CD4-positive, alpha-beta T cell treated with Interleukin-10 for 1 hour (primary cell): ENCODE measurements around the gene RAX2.

Experiments
- DNase-seq: peaks from one replicate; pipeline ENCODE4 v3.0.0-alpha.2; 2020

RAX2 gene

DNA sequence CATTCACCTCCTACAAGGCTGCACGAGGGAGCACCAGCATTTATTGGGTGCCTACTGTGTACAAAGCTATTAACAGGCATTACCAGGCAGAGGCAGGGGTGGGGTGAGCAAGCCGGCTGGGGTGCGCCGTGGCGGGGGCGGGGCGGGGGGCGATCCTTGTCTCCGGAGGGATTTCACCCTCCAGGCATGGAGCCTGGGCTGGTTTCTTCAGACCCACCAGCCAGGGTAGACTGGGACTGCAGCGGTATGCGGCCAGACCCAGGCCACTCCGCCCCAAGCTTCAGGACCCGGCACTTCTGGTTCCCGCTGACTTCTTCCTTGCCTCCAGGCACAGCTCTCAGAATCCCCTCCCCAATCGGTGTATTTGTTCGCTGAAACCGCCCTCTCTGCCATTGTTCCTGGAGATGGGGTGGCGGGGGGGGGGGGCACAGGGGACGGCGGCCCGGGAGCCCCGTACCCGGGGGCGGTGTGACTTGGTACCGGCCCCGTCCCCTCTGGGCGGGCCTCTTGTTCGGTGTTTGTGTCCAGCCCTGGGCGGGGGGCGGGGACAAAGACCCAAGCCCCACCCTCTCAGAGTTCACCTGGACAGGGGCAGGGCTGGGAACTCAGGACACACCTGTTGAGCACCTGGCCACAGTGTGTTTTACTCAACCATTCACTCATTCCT lies 49.5 kb downstream of the RAX2 start:
- DNase-seq: no peak

DNA sequence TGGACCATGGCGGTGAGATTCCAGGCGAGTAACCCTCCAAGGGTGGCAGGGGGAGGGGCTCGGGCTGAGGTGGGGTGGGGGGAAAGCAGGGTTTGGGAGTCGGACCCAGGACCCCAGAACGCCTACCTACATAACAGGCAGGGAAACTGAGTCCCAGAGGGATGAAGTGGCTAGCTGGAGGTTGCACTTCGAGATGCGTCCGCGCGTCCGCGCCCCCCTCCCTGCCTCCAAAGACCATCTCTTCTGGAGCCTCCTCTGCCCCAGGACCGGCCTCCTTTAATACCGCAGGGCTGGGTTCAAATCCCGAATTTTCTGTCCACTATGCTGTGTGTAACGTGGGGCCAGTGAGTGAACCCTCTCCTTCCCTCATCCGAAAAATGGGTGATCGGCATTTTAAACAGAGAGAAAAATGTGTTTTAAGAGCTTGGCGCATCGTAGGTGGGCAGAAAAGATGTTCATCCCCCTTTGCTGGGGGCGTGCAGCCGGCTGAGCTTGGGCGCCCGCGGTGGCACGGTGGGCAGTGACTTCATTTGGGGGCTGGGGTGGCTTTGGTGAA lies 50.1 kb downstream of the RAX2 start:
- DNase-seq: no peak

DNA sequence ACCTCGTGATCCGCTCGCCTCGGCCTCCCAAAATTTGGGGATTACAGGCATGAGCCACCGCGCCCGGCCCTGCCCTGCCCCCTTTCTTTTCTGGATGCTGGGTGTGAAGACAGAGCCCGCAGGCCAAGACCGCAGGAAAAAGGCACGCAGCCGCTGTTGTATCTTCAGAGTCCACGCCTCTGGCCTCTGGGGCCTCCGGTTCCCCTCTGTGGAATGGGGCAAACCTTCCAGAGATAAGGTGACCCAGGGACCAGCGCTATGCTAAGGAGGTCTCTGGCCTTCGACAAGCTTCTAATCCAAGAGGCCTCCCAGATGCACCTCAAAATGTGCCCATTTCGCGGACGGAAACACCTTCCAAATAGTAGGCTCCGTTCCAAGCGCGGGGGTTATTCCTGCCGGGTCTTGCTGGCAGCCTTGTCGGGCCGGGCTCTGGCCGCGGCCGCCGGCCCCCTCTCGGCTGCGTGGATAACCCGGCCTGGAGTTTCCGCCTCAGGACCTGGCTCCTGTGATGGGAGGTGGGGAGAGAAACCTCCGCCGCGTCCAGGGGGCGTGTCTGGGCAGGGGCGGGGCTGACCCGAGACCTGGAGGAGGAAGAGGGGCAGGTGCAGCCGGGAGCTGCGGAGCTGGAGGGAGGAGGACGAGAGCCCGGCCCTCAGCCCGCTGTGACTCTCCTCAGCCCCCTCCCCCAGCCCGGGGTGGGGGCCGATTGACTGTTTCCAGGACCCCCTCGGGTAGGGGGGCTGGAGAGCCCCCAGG lies 50.7 kb downstream of the RAX2 start:
- peak; percentile 93 for DNase-seq

DNA sequence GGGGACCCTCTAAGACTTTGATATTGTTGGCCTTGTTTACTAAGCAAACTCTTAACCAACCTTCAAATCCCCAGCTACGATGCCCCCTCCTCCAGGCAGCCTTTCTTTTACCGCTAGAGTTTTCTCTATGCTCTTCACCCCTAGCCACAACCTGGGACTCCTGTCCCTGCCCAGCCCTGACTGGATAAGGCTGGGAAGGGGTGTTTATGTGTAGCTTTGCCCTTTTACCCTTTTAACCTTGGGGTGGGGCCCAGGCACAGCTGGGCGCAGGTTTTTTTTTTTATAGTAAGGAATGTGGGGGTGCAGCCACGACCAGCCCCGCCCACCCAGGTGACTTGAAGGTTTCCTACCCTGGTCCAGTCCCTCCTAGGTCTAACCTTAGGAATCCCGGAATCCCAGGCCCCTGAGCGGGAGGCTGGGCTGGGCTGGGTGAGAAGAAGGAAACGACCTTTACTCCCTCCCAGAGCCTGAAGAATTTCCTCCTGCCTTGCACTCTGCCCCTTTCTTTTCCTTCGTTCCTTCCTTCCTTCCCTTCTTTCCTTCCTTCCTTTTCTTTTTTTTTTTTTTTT lies 51.6 kb downstream of the RAX2 start:
- DNase-seq: no peak

- DNase-seq: no peak
Measured at GRCh38 chr19:3719868-3720267, 52.2 kb downstream of the RAX2 start.
